DMS 273 (cell line): ENCODE data around the gene ZSWIM4.
"Not testable (repeated sequence)": the region's sequence is repeated elsewhere in the genome, so short reads cannot be mapped to it uniquely, and the experiment has no call there.

Experiments used
- DNase-seq: peaks from one replicate; lab custom pipeline; 2025; ENCODE audit not compliant: unreplicated experiment; lab: John Stamatoyannopoulos, UW

The ZSWIM4 gene

GRCh38 chr19:13774217-13775191, 20.7 kb upstream of the ZSWIM4 start, which contains the start of gene C19orf53:
C19orf53 (plus strand) TSS chr19:13774456; CDS start chr19:13774478, 22 bp downstream.
- peak; percentile 95 for DNase-seq

GRCh38 chr19:13778398-13778797, 16.8 kb upstream of the ZSWIM4 start:
- no peak for DNase-seq

DNA sequence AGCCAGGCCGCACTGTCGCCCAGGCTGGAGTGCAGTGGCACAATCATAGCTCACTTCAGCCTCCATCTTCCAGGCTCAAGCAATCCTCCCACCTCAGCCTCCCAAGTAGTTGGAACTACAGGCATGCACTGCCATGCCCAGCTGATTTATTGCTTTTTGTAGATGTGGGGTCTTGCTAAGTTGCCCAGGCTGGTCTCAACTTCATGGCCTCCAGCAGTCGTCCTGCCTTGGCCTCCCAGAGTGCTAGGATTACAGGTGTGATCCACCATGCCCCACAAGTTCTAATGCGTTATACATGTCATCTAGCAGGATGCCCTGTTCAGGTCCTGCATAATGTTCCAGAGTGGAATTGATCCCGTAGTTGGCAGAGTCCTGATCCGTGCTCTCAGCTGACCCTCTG, 16.4 kb upstream of the ZSWIM4 start:
- DNase-seq = no peak

GRCh38 chr19:13779794-13780193, 15.4 kb upstream of the ZSWIM4 start:
- not testable (repeated sequence) for DNase-seq

DNA sequence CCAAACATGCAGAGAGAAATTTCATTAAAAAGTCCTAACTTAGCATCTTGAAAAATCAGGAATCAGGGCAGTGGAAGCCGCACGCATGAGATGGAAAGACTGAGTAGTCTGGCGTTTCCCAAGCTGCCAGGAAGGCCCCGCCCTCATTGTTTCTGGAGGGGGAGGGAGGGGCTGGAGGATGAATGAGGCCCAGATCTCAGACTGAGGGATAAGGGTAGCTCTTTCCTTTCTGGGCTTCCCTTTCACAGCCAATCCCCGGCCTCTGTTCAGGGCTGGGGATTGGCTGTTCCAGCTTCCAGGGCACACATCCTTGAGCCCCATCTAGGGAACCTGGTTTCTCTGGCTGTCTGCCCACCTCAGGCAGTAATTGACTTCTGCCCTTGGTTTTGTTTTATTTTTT, 13.7 kb upstream of the ZSWIM4 start:
- peak; percentile 88 for DNase-seq

- DNase-seq = no peak
Measured at GRCh38 chr19:13782537-13782936, 12.7 kb upstream of the ZSWIM4 start.

DNA sequence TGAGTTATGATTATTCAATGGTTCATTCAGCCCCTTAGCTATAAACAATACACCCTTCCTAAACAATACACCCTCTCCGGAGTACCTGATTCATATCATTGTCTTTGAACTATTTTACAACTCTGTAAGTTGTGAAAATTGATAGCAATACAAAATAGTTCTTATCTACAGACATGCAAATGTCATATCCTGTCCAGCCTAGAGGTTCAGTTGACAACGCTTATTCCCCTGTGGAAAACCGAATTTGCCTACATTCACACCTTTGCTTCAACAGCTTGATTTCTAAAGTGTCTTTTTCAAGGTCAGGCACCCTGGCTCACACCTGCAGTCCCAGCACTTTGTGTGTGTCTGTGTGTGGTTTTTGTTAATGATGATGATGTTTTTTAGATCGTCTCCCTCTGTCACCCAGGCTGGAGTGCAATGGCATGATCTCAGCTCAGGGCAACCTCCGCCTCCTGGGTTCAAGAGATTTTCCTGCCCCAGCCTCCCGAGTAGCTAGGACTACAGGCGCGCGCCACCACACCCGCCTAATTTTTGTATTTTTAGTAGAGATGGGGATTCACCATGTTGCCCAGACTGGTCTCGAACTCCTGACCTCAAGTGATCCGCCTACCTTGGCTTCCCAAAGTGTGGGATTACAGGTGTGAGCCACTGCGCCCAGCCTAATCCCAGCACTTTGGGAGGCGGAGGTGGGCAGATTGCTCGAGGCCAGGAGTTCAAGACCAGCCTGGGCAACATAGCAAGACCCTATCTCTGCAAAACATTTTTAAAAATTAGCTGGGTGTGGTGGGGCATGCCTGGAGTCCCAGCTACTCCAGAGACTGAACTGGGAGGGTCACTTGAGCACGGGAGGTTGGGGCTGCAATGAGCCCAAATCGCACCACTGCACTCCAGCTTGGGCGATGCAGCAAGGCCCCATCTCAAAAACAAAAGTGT, 11.4 kb upstream of the ZSWIM4 start:
- no peak for DNase-seq

GRCh38 chr19:13784731-13785452, 10.4 kb upstream of the ZSWIM4 start:
- peak; percentile 91 for DNase-seq

DNA sequence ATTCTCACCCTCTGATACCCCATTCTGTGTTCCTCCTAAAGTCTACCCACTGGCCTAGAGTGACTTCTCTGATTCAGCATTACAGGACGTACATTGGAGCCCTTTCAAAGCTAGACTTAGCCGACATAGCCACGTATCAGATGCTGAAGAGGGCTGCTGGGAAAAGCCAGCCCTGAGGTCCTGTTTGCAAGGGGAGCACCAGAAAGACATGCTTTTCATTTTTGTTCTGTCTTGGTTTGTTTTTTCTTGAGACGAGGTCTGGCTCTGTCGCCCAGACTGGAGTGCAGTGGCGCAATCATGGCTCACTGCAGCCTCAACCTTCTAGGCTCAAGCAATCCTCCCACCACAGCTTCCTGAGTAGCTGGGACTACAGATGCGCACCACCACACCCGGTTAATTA, 6.3 kb upstream of the ZSWIM4 start:
- DNase-seq = no peak

DNA sequence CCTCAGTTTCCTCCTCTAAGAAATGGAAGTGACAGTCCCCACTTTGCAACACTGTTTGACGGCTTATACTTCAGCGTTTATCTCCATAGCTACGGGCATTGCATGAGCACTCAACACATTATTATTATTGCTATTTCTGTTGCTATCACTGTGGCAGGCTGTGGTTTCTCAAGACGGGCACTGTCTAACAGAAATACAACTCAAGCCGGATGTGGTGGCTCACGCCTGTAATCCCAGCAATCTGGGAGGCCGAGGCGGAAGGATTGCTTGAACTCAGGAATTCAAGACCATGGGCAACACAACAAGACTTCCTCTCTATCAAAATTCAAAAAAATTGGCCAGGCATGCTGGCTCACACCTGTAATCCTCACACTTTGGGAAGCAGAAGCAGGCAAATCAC, 4.9 kb upstream of the ZSWIM4 start:
- no peak for DNase-seq

DNA sequence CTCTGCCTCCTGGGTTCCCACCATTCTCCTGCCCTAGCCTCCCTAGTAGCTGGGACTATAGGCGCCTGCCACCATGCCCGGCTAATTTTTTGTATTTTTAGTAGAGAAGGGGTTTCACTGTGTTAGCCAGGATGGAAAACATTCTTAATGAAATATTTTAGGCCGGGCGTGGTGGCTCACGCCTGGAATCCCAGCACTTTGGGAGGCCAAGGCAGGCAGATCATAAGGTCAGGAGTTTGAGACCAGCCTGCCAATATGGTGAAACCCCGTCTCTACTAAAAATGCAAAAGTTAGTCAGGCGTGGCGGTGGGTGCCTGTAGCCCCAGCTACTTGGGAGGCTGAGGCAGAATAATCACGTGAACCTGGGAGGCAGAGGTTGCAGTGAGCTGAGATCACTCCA, 1.9 kb upstream of the ZSWIM4 start:
- not testable (repeated sequence) for DNase-seq

- peak; percentile 59 for DNase-seq
Measured at GRCh38 chr19:13794398-13794756, 866 bp upstream of the ZSWIM4 start.

DNA sequence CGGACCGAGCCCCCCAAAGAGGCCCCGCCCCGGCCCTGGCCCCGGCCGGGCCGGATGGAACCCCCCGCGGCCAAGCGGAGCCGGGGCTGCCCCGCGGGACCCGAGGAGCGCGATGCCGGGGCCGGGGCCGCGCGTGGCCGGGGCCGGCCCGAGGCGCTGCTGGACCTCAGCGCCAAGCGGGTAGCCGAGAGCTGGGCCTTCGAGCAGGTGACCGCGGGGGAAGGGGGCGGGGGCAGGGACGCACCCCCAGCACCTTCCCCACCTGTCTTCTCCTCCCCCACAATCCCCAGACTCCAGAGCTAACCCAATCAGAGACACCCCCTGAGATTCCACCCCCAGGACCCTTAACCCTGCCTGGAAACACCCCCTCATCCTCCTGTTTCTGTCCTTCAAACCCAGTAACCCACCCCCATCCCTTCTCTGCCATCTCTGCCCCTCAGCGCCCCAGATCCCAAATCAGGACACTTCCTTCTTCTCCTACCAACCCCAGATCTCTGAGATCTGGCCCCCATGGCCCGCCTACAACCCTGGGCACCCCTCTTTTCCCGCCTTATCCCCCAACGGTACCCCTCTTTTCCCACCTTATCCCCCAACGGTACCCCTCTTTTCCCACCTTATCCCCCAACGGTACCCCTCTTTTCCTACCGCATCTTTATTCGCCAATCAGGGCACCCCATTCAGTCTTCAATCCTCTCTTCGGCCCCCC, 505 bp downstream of the ZSWIM4 start:
- DNase-seq = no peak

DNA sequence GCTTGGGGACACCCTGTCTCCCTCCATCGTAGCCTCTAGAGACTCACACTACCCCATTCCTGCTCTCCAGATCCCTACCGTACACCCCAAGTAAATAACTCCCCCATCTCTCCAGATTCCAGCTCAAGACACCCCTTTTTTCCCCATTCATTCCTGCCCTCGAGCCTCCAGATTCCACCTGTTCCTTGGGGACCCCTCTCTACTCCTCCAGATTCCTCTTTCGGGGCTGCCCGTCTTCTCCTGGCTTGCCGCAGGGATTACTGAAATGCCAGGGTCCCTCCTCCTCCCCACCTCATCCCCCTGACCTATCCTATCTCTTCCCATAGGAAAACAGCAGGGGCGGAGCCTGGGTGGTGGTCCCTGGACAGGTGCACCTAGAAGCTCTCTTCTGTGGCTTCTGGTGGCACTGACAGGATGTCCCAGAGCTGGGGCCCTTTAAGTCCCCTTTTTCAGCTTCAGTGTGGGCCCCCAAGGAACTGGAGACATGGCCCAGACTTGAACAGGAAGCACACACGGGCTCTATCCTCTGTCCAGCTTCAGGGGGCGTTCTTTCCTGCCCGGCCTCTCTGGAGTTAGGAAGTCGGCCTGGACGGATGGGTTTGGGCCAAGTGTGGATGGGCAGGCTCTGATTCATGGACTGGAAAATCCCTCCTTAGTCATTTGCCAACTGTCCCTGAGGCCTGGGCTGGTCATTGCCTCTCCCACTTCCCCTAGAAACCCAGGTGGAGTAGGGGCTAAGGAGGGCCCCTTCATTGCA, 1.2 kb downstream of the ZSWIM4 start:
- no peak for DNase-seq

GRCh38 chr19:13797058-13797440, 1.8 kb downstream of the ZSWIM4 start:
- DNase-seq = no peak

GRCh38 chr19:13797870-13798269, 2.6 kb downstream of the ZSWIM4 start:
- DNase-seq = no peak

DNA sequence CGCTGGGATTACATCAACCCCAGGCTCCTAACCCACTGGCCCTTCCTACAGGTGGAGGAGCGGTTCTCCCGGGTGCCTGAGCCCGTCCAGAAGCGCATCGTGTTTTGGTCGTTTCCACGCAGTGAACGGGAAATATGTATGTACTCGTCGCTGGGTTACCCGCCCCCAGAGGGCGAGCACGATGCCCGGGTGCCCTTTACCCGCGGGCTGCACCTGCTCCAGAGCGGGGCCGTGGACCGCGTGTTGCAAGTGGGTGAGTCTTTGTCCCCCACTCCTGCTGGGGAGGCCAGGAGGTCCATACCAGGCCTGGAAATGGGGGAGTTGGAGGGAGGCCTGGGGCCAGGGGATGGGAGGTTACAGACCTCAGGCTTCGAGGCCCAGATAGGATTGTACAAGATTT, 4.4 kb downstream of the ZSWIM4 start:
- no peak for DNase-seq

- DNase-seq = no peak
Measured at GRCh38 chr19:13803038-13803437, 7.8 kb downstream of the ZSWIM4 start.

DNA sequence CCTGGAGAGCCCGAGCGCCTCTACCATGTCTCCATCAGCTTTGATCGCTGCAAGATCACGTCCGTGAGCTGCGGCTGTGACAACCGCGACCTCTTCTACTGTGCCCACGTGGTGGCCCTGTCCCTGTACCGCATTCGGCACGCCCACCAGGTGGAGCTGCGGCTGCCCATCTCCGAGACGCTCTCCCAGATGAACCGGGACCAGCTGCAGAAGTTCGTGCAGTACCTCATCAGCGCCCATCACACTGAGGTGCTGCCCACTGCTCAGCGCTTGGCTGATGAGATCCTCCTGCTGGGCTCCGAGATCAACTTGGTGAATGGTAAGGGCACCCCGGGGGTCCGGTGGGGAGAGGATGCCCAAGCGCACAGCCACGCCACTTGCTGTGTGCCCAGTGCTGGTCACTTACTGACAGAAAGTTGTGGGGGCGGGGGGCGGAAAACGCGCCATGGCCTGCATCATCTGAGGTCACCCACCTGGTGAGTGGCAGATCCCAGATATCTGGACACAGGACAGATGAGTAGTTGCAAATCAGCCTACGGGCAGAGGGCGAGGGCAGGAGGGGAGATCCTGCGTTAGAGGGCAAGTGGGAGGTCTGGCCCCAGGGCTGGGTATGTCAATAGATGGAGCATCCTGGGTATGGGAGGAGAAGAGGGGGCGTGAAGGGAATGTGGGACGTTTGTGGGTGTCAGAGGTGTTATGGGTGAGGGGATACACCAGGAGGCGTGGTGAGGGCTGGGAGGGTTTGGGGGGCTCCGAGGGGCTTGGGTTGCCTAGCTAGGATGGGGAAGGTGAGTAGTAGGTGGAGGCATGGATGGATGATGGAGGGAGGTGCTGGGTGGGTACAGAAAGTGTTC, 9.8 kb downstream of the ZSWIM4 start:
- DNase-seq = no peak
